Muscle of leg (tissue), 16 donors: ENCODE data around the gene ANKFN1. TPM values are rescaled to one million over a fixed set of nuclear protein-coding genes. Genes with fewer than 3 reads are reported as not detected.

Experiments
- DNase-seq: peaks from one replicate; pipeline ENCODE4 v3.0.0; 2013
- H3K27ac ChIP-seq: one replicate; pipeline ENCODE4 v1.5.1; 2013; ENCODE audit warnings: mild to moderate bottlenecking, low read length, control low read depth
- H3K27me3 ChIP-seq: one replicate; pipeline ENCODE4 v1.6.1; 2013; ENCODE audit warnings: low read length; ENCODE audit not compliant: control insufficient read depth, insufficient read depth
- H3K36me3 ChIP-seq: one replicate; pipeline ENCODE4 v1.6.1; 2013; ENCODE audit warnings: low read length; ENCODE audit not compliant: control insufficient read depth, insufficient read depth
- H3K4me1 ChIP-seq: one replicate; pipeline ENCODE4 v1.6.1; 2013; ENCODE audit warnings: low read length; ENCODE audit not compliant: control insufficient read depth, insufficient read depth
- H3K4me3 ChIP-seq: one replicate; pipeline ENCODE4 v1.5.1; 2013; ENCODE audit warnings: low read length, control low read depth
- H3K9me3 ChIP-seq: replicated peaks from 2 replicates; pipeline ENCODE4 v1.6.1; 2013; ENCODE audit warnings: low read depth, low read length; ENCODE audit not compliant: control insufficient read depth
- WGBS: methylation state at CpG from one replicate; pipeline ENCODE4 v1.1.5; 2013; ENCODE audit warnings: missing lambda C conversion rate; ENCODE audit not compliant: insufficient coverage; 5-methylcytosine and 5-hydroxymethylcytosine counted together
- long read RNA-seq, 11 donors: transcript quantifications; one replicate each; lab custom pipeline, GENCODE V29; 2026
- polyA plus RNA-seq, 8 donors: library from polyadenylated mRNA; unstranded; fragments of 120-200 nt; gene quantifications; one replicate each; pipeline versions ENCODE4 v1.2.1 to v1.2.3, GENCODE V29; 2013; ENCODE audit warnings: inconsistent platforms in 1 of 8, low replicate concordance in 1 of 8; ENCODE audit not compliant: insufficient read length in 8 of 8, insufficient read depth in 1 of 8
- total RNA-seq: library from RNA; stranded (reverse); fragments of 120-200 nt; gene quantifications from one replicate; pipeline ENCODE4 v1.2.4, GENCODE V29; 2013

Gene ANKFN1
- total RNA-seq (0.13 TPM), polyA plus RNA-seq (under 1 TPM; 0.10 to 0.91 (median 0.40) TPM)
- long read RNA-seq, donor 1, result 0 reads
- long read RNA-seq, donor 2, result 0 reads
- long read RNA-seq, donor 3, result 0 reads
- long read RNA-seq, donor 4, result 0 reads
- long read RNA-seq, donor 5, result 0 reads
- long read RNA-seq, donor 6, result 0 reads
- long read RNA-seq, donor 7, result 0 reads
- long read RNA-seq, donor 8, result 0 reads
- long read RNA-seq, donor 9, result 0 reads
- long read RNA-seq, donor 10, result 0 reads
- long read RNA-seq, donor 11, result 0 reads

GRCh38 chr17:56152874-56153602 lies at the start of gene ANKFN1:
TSS of gene ANKFN1 (plus strand) at chr17:56153475. CDS start at chr17:56212668, 59,193 bp downstream.
- H3K4me3 ChIP-seq, result no peak within 1 kb of the TSS
- WGBS, result 76% methylated on average over 7 of the region's 11 CpGs
- no peak within 1 kb of the TSS for H3K27ac ChIP-seq
- H3K4me1 ChIP-seq, result no peaks in the 10 kb centered on the region
- no peaks in the 10 kb centered on the region for H3K9me3 ChIP-seq
- peaks cover 3% of the 10 kb centered on the region for H3K27me3 ChIP-seq
- H3K36me3 ChIP-seq, result no peaks in the 10 kb centered on the region
- no peak for DNase-seq

- Histone ChIP-seq H3K4me3 (no peak overlapping the region), H3K27me3 (no peaks in the 10 kb centered on the region), H3K36me3 (no peaks in the 10 kb centered on the region), H3K4me1 (no peaks in the 10 kb centered on the region), H3K9me3 (no peaks in the 10 kb centered on the region), H3K27ac (no peak overlapping the region)
- DNase-seq, result no peak
- no CpG with 5 or more reads among the region's 2 CpGs for WGBS
Measured at GRCh38 chr17:56108811-56109284, 44.4 kb upstream of the ANKFN1 start.

GRCh38 chr17:56109836-56110235 lies 43.4 kb upstream of the ANKFN1 start:
- no peaks in the 10 kb centered on the region for H3K9me3 ChIP-seq
- H3K4me3 ChIP-seq, result no peak overlapping the region
- WGBS, result 62% methylated on average over 3 of the region's 3 CpGs
- no peaks in the 10 kb centered on the region for H3K36me3 ChIP-seq
- H3K27ac ChIP-seq, result no peak overlapping the region
- H3K4me1 ChIP-seq, result no peaks in the 10 kb centered on the region
- DNase-seq, result no peak
- no peaks in the 10 kb centered on the region for H3K27me3 ChIP-seq

- Histone ChIP-seq H3K9me3 (no peaks in the 10 kb centered on the region), H3K4me1 (no peaks in the 10 kb centered on the region), H3K27ac (no peak overlapping the region), H3K27me3 (no peaks in the 10 kb centered on the region), H3K4me3 (no peak overlapping the region), H3K36me3 (no peaks in the 10 kb centered on the region)
- DNase-seq, result no peak
- WGBS, result 69% methylated on average over 2 of the region's 4 CpGs
Measured at GRCh38 chr17:56110463-56111135, 42.7 kb upstream of the ANKFN1 start.

- H3K4me1 ChIP-seq, result no peaks in the 10 kb centered on the region
- H3K27ac ChIP-seq, result no peak overlapping the region
- H3K27me3 ChIP-seq, result no peaks in the 10 kb centered on the region
- H3K9me3 ChIP-seq, result no peaks in the 10 kb centered on the region
- peak; percentile 77 for DNase-seq
- no peaks in the 10 kb centered on the region for H3K36me3 ChIP-seq
- WGBS, result no CpG with 5 or more reads among the region's 3 CpGs
- no peak overlapping the region for H3K4me3 ChIP-seq
Measured at GRCh38 chr17:56111706-56112485, 41.4 kb upstream of the ANKFN1 start.

GRCh38 chr17:56113486-56113885 lies 39.8 kb upstream of the ANKFN1 start:
- H3K27me3 ChIP-seq, result no peaks in the 10 kb centered on the region
- H3K4me1 ChIP-seq, result no peaks in the 10 kb centered on the region
- no peak for DNase-seq
- no peak overlapping the region for H3K4me3 ChIP-seq
- H3K36me3 ChIP-seq, result no peaks in the 10 kb centered on the region
- no peaks in the 10 kb centered on the region for H3K9me3 ChIP-seq
- WGBS, result no CpG with 5 or more reads among the region's 2 CpGs
- no peak overlapping the region for H3K27ac ChIP-seq

- no peak for DNase-seq
- Histone ChIP-seq H3K36me3 (no peaks in the 10 kb centered on the region), H3K27ac (no peak overlapping the region), H3K4me1 (no peaks in the 10 kb centered on the region), H3K4me3 (no peak overlapping the region), H3K27me3 (no peaks in the 10 kb centered on the region), H3K9me3 (no peaks in the 10 kb centered on the region)
- no CpG with 5 or more reads among the region's 1 CpG for WGBS
Measured at GRCh38 chr17:56114469-56114868, 38.8 kb upstream of the ANKFN1 start.

- Histone ChIP-seq H3K4me1 (no peaks in the 10 kb centered on the region), H3K36me3 (no peaks in the 10 kb centered on the region), H3K27ac (no peak overlapping the region), H3K27me3 (no peaks in the 10 kb centered on the region), H3K9me3 (no peaks in the 10 kb centered on the region), H3K4me3 (no peak overlapping the region)
- no peak for DNase-seq
- 69% methylated on average over 2 of the region's 2 CpGs for WGBS
Measured at GRCh38 chr17:56119191-56119590, 34.1 kb upstream of the ANKFN1 start.

- H3K9me3 ChIP-seq, result no peaks in the 10 kb centered on the region
- no peak overlapping the region for H3K4me3 ChIP-seq
- WGBS, result 72% methylated on average over 3 of the region's 4 CpGs
- H3K4me1 ChIP-seq, result no peaks in the 10 kb centered on the region
- no peaks in the 10 kb centered on the region for H3K27me3 ChIP-seq
- no peak overlapping the region for H3K27ac ChIP-seq
- no peak for DNase-seq
- H3K36me3 ChIP-seq, result no peaks in the 10 kb centered on the region
Measured at GRCh38 chr17:56119936-56120335, 33.3 kb upstream of the ANKFN1 start.
